H9 (cell line): ENCODE results near the gene INSIG1. TPM values are rescaled to one million over a fixed set of nuclear protein-coding genes. Genes with fewer than 3 reads are reported as not detected.

Experiments
- DNase-seq: peaks from one replicate; pipeline ENCODE4 v3.0.0-alpha.2; 2017
- H2AFZ ChIP-seq: one replicate; pipeline ENCODE4 v1.6.1; 2013; ENCODE audit warnings: mild to moderate bottlenecking, low read length, control low read depth, moderate library complexity
- H2AK5ac ChIP-seq: 2 replicates; pipeline ENCODE4 v1.6.1; 2013; ENCODE audit warnings: low read length, control low read depth, mixed read lengths; ENCODE audit not compliant: insufficient read length
- H2BK120ac ChIP-seq: one replicate; pipeline ENCODE4 v1.6.1; 2013; ENCODE audit warnings: low read depth, mild to moderate bottlenecking, low read length, control low read depth, inconsistent platforms; ENCODE audit not compliant: poor library complexity, severe bottlenecking
- H2BK12ac ChIP-seq: 2 replicates; pipeline ENCODE4 v1.6.1; 2013; ENCODE audit warnings: low read length, control low read depth, mixed read lengths, low read depth; ENCODE audit not compliant: insufficient read length
- H2BK15ac ChIP-seq: 2 replicates; pipeline ENCODE4 v1.6.1; 2013; ENCODE audit warnings: low read depth, low read length, control low read depth
- H2BK20ac ChIP-seq: one replicate; pipeline ENCODE4 v1.6.1; 2013; ENCODE audit warnings: low read depth, mild to moderate bottlenecking, low read length, control low read depth, inconsistent platforms; ENCODE audit not compliant: poor library complexity, severe bottlenecking
- H2BK5ac ChIP-seq: 2 replicates; pipeline ENCODE4 v1.6.1; 2013; ENCODE audit warnings: low read length, control low read depth, mixed read lengths; ENCODE audit not compliant: insufficient read length
- H3K14ac ChIP-seq: 2 replicates; pipeline ENCODE4 v1.6.1; 2013; ENCODE audit warnings: low read length, control low read depth; ENCODE audit not compliant: insufficient read depth
- H3K18ac ChIP-seq: 2 replicates; pipeline ENCODE4 v1.6.1; 2013; ENCODE audit warnings: low read depth, mild to moderate bottlenecking, mixed read lengths, low read length, control low read depth; ENCODE audit not compliant: insufficient read length
- H3K23ac ChIP-seq: 2 replicates; pipeline ENCODE4 v1.6.1; 2013; ENCODE audit warnings: low read length, control low read depth, mixed read lengths, low read depth; ENCODE audit not compliant: insufficient read length
- H3K23me2 ChIP-seq: 2 replicates; pipeline ENCODE4 v1.6.1; 2013; ENCODE audit warnings: low read depth, mild to moderate bottlenecking, mixed read lengths, low read length, control low read depth; ENCODE audit not compliant: insufficient read length, poor library complexity, severe bottlenecking
- H3K27ac ChIP-seq: 2 replicates; pipeline ENCODE4 v1.5.1; 2013; ENCODE audit warnings: low read length, control low read depth, mixed read lengths, low read depth; ENCODE audit not compliant: insufficient read length
- H3K27me3 ChIP-seq: 2 replicates; pipeline ENCODE4 v1.6.1; 2013; ENCODE audit warnings: low read length, control low read depth, inconsistent platforms; ENCODE audit not compliant: insufficient read depth
- H3K4ac ChIP-seq: 2 replicates; pipeline ENCODE4 v1.6.1; 2013; ENCODE audit warnings: low read depth, mild to moderate bottlenecking, control low read depth, inconsistent platforms, low read length, moderate library complexity
- H3K4me1 ChIP-seq: 2 replicates; pipeline ENCODE4 v1.6.1; 2013; ENCODE audit warnings: low read length, control low read depth, inconsistent platforms; ENCODE audit not compliant: insufficient read depth
- H3K4me2 ChIP-seq: 2 replicates; pipeline ENCODE4 v1.6.1; 2013; ENCODE audit warnings: low read length, control low read depth, mixed read lengths; ENCODE audit not compliant: insufficient read length, insufficient read depth
- H3K56ac ChIP-seq: 2 replicates; pipeline ENCODE4 v1.6.1; 2013; ENCODE audit warnings: low read depth, mild to moderate bottlenecking, mixed read lengths, low read length, control low read depth; ENCODE audit not compliant: insufficient read length
- H3K79me1 ChIP-seq: 2 replicates; pipeline ENCODE4 v1.6.1; 2013; ENCODE audit warnings: low read depth, mild to moderate bottlenecking, moderate library complexity, low read length, control low read depth, inconsistent platforms; ENCODE audit not compliant: insufficient read depth, poor library complexity, severe bottlenecking
- H3K79me2 ChIP-seq: 2 replicates; pipeline ENCODE4 v1.6.1; 2013; ENCODE audit warnings: low read length, control low read depth, inconsistent platforms; ENCODE audit not compliant: insufficient read depth
- H3K9ac ChIP-seq: 2 replicates; pipeline ENCODE4 v1.6.1; 2013; ENCODE audit warnings: low read length, control low read depth, mixed read lengths; ENCODE audit not compliant: insufficient read length; ENCODE audit errors: extremely low read depth
- H3K9me3 ChIP-seq: one replicate; pipeline ENCODE4 v1.6.1; 2013; ENCODE audit warnings: low read depth, low read length, inconsistent platforms; ENCODE audit not compliant: control insufficient read depth
- H3T11ph ChIP-seq: one replicate; pipeline ENCODE4 v1.6.1; 2013; ENCODE audit warnings: mild to moderate bottlenecking, low read length, control low read depth, inconsistent platforms
- H4K20me1 ChIP-seq: one replicate; pipeline ENCODE4 v1.6.1; 2013; ENCODE audit not compliant: control insufficient read depth, insufficient read length, insufficient read depth
- H4K5ac ChIP-seq: 2 replicates; pipeline ENCODE4 v1.6.1; 2013; ENCODE audit warnings: low read depth, mild to moderate bottlenecking, mixed read lengths, low read length, control low read depth; ENCODE audit not compliant: insufficient read length
- H4K8ac ChIP-seq: replicated peaks from 2 replicates; pipeline ENCODE4 v1.6.1; 2013; ENCODE audit warnings: low read length, control low read depth, mixed read lengths, low read depth; ENCODE audit not compliant: insufficient read length
- H4K91ac ChIP-seq: 2 replicates; pipeline ENCODE4 v1.6.1; 2013; ENCODE audit warnings: low read depth, mild to moderate bottlenecking, moderate library complexity, mixed read lengths, low read length, control low read depth; ENCODE audit not compliant: insufficient read length
- H3K27ac Mint-ChIP-seq, 3 experiments: 2 replicates in 2 of 3; 3 replicates in 1 of 3; pipeline ENCODE4 v1.8.0; 2020 to 2021; ENCODE audit warnings: mixed read lengths in 3 of 3, mild to moderate bottlenecking in 1 of 3, moderate library complexity in 1 of 3
- H3K27me3 Mint-ChIP-seq: 2 replicates; pipeline ENCODE4 v1.8.0; 2021; ENCODE audit warnings: low read depth, mild to moderate bottlenecking, moderate library complexity, mixed read lengths
- H3K36me3 Mint-ChIP-seq, 3 experiments: 2 replicates in 2 of 3; 3 replicates in 1 of 3; pipeline ENCODE4 v1.8.0; 2020 to 2021; ENCODE audit warnings: low read depth in 3 of 3, mixed read lengths in 3 of 3; ENCODE audit not compliant: insufficient read depth in 1 of 3
- H3K4me1 Mint-ChIP-seq, 2 experiments: 2 replicates each; pipeline ENCODE4 v1.8.0; 2020; ENCODE audit warnings: mixed read lengths in 2 of 2
- H3K4me3 Mint-ChIP-seq, 2 experiments: 2 replicates in 1 of 2; 3 replicates in 1 of 2; pipeline ENCODE4 v1.8.0; 2020 to 2021; ENCODE audit warnings: mild to moderate bottlenecking in 2 of 2, mixed read lengths in 2 of 2, moderate library complexity in 1 of 2
- H3K9me3 Mint-ChIP-seq, 2 experiments: 2 replicates in 1 of 2; 3 replicates in 1 of 2; pipeline ENCODE4 v1.8.0; 2020; ENCODE audit warnings: mild to moderate bottlenecking in 2 of 2, mixed read lengths in 2 of 2, moderate library complexity in 1 of 2
- WGBS: extraction: QIAGEN DNeasy Blood & Tissue Kit; methylation state at CpG from one replicate; pipeline ENCODE4 v1.1.7; 2013; ENCODE audit warnings: missing lambda C conversion rate, low lambda C conversion rate, mixed read lengths; ENCODE audit not compliant: insufficient read length; ENCODE audit errors: extremely low coverage; 5-methylcytosine and 5-hydroxymethylcytosine counted together
- total RNA-seq: library from RNA; stranded (reverse); gene quantifications from 2 replicates; pipeline ENCODE4 v1.2.1, GENCODE V29; 2021
- TF ChIP-seq, protein P1 (sequence below): fragments of 200-600 bp; sonication (generic); conservative IDR thresholded peaks from 3 replicates; pipeline ENCODE4 v1.8.0; 2021; ENCODE audit warnings: antibody characterized with exemption, mild to moderate bottlenecking

The INSIG1 gene
- total RNA-seq, 1 experiment from 2014 or later = 23.3 TPM

GRCh38 chr7:155338632-155339320, 41.1 kb downstream of the INSIG1 start:
- peaks cover 25% of the 10 kb centered on the region for H3K27me3 Mint-ChIP-seq
- H3K27ac Mint-ChIP-seq = no peak overlapping the region
- WGBS = no CpG with 5 or more reads among the region's 25 CpGs

More at GRCh38 chr7:155338632-155339320, 41.1 kb downstream of the INSIG1 start:
- Histone ChIP-seq H2AK5ac (no peak overlapping the region), H3K4me2 (no peak overlapping the region), H3K79me1 (no peaks in the 10 kb centered on the region), H4K5ac (no peak overlapping the region), H2BK15ac (no peak overlapping the region), H3K9ac (no peak overlapping the region), H3K27me3 (no peaks in the 10 kb centered on the region; the same call in 1 of the 2 replicates), H2AFZ (no peak overlapping the region), H4K20me1 (no peaks in the 10 kb centered on the region), H3K9me3 (no peaks in the 10 kb centered on the region), H2BK20ac (no peak overlapping the region), H3T11ph (no peak overlapping the region), H3K79me2 (no peaks in the 10 kb centered on the region), H4K8ac (no peak overlapping the region), H3K14ac (no peak overlapping the region; the same call in 1 of the 2 replicates), H4K91ac (no peak overlapping the region), H3K4me1 (no peaks in the 10 kb centered on the region), H3K56ac (no peak overlapping the region), H3K4ac (no peak overlapping the region), H2BK120ac (no peak overlapping the region), H2BK5ac (no peak overlapping the region), H3K23ac (no peak overlapping the region), H3K18ac (no peak overlapping the region), H3K27ac (no peak overlapping the region), H2BK12ac (no peak overlapping the region), H3K23me2 (no peaks in the 10 kb centered on the region)
- Mint-ChIP-seq H3K9me3 (peaks cover 0 to 5% of the 10 kb centered on the region in 2 experiments; a peak in 2 of 5 replicates), H3K4me1 (no peaks in the 10 kb centered on the region), H3K4me3 (no peak overlapping the region), H3K36me3 (peaks cover 0 to 5% (median 0%) of the 10 kb centered on the region in 3 experiments; a peak in 2 of 7 replicates)
- no peak for DNase-seq
- TF ChIP-seq, protein P1, sequence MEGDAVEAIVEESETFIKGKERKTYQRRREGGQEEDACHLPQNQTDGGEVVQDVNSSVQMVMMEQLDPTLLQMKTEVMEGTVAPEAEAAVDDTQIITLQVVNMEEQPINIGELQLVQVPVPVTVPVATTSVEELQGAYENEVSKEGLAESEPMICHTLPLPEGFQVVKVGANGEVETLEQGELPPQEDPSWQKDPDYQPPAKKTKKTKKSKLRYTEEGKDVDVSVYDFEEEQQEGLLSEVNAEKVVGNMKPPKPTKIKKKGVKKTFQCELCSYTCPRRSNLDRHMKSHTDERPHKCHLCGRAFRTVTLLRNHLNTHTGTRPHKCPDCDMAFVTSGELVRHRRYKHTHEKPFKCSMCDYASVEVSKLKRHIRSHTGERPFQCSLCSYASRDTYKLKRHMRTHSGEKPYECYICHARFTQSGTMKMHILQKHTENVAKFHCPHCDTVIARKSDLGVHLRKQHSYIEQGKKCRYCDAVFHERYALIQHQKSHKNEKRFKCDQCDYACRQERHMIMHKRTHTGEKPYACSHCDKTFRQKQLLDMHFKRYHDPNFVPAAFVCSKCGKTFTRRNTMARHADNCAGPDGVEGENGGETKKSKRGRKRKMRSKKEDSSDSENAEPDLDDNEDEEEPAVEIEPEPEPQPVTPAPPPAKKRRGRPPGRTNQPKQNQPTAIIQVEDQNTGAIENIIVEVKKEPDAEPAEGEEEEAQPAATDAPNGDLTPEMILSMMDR = no peak
